Glomerular visceral epithelial cell (primary cell): Measurements from ENCODE around the gene TAS2R38.
A peak's percentile ranks its signal among the peaks of the same experiment; 100 is the strongest.
"Not testable (repeated sequence)": the region's sequence is repeated elsewhere in the genome, so short reads cannot be mapped to it uniquely, and the experiment has no call there.

ENCODE experiments used
- DNase-seq: peaks from one replicate; pipeline ENCODE4 v3.0.0-alpha.2; 2016; ENCODE audit errors: extremely low spot score

The TAS2R38 gene

GRCh38 chr7:141973673-141974072 is at the start of gene TAS2R38:
TSS of gene TAS2R38 (minus strand) at chr7:141973773. CDS start at chr7:141973689, 84 bp downstream.
- DNase-seq, result no peak

- no peak for DNase-seq
These were observed 44.6 kb upstream of the TAS2R38 start for GRCh38 chr7:142018154-142018553.

- no peak for DNase-seq
These were observed 43.9 kb upstream of the TAS2R38 start for GRCh38 chr7:142017451-142017850.

- peak; percentile 36 for DNase-seq
These were observed 39.4 kb upstream of the TAS2R38 start for GRCh38 chr7:142012825-142013511.

GRCh38 chr7:142010952-142011548 is 37.5 kb upstream of the TAS2R38 start:
- no peak for DNase-seq

- DNase-seq, result no peak
These were observed 35.6 kb upstream of the TAS2R38 start for GRCh38 chr7:142009187-142009586.

GRCh38 chr7:142006577-142006976 is 33.0 kb upstream of the TAS2R38 start:
- no peak for DNase-seq

GRCh38 chr7:142002179-142002578 is 28.6 kb upstream of the TAS2R38 start:
- no peak for DNase-seq

- DNase-seq, result peak; percentile 29
These were observed 27.7 kb upstream of the TAS2R38 start for GRCh38 chr7:142001163-142001874.

GRCh38 chr7:142000244-142000643 is 26.7 kb upstream of the TAS2R38 start:
- no peak for DNase-seq

GRCh38 chr7:141999058-141999623 is 25.6 kb upstream of the TAS2R38 start:
- DNase-seq, result no peak

- no peak for DNase-seq
These were observed 19.8 kb upstream of the TAS2R38 start for GRCh38 chr7:141993354-141993753.

GRCh38 chr7:141992688-141993087 is 19.1 kb upstream of the TAS2R38 start:
- DNase-seq, result no peak

GRCh38 chr7:141992156-141992555 is 18.6 kb upstream of the TAS2R38 start:
- DNase-seq, result no peak

- no peak for DNase-seq
These were observed 17.6 kb upstream of the TAS2R38 start for GRCh38 chr7:141991140-141991539.

GRCh38 chr7:141990011-141990725 is 16.6 kb upstream of the TAS2R38 start:
- no peak for DNase-seq

GRCh38 chr7:141987803-141988202 is 14.2 kb upstream of the TAS2R38 start:
- DNase-seq, result not testable (repeated sequence)

GRCh38 chr7:141986923-141987322 is 13.3 kb upstream of the TAS2R38 start:
- no peak for DNase-seq

- not testable (repeated sequence) for DNase-seq
These were observed 12.4 kb upstream of the TAS2R38 start for GRCh38 chr7:141985926-141986325.

GRCh38 chr7:141979568-141979967 is 6.0 kb upstream of the TAS2R38 start:
- DNase-seq, result no peak

GRCh38 chr7:141978351-141978750 is 4.8 kb upstream of the TAS2R38 start:
- DNase-seq, result no peak
